Eye (tissue), 1 donor: ENCODE measurements around the gene EXOC3L4.
A peak's percentile ranks its signal among the peaks of the same experiment; 100 is the strongest.
"Not testable (repeated sequence)": the region's sequence is repeated elsewhere in the genome, so short reads cannot be mapped to it uniquely, and the experiment has no call there.

Source experiments
- DNase-seq: peaks from one replicate; pipeline ENCODE4 v3.0.0-alpha.2; 2015

EXOC3L4 gene

GRCh38 chr14:103108749-103109207, 14.3 kb downstream of the EXOC3L4 start:
- DNase-seq = no peak

GRCh38 chr14:103109535-103110441, 15.3 kb downstream of the EXOC3L4 start:
- DNase-seq = peak; percentile 76

GRCh38 chr14:103110681-103111231, 16.2 kb downstream of the EXOC3L4 start:
- DNase-seq = no peak

- no peak for DNase-seq
Observed at GRCh38 chr14:103111232-103111868, 16.8 kb downstream of the EXOC3L4 start.

- DNase-seq = no peak
Observed at GRCh38 chr14:103112400-103113243, 18.1 kb downstream of the EXOC3L4 start.

- no peak for DNase-seq
Observed at GRCh38 chr14:103113303-103113702, 18.8 kb downstream of the EXOC3L4 start.

- DNase-seq = no peak
Observed at GRCh38 chr14:103113774-103114173, 19.2 kb downstream of the EXOC3L4 start.

- not testable (repeated sequence) for DNase-seq
Observed at GRCh38 chr14:103115086-103115679, 20.7 kb downstream of the EXOC3L4 start.

GRCh38 chr14:103115845-103116572, 21.5 kb downstream of the EXOC3L4 start:
- DNase-seq = no peak

GRCh38 chr14:103116636-103117035, 22.1 kb downstream of the EXOC3L4 start:
- DNase-seq = no peak

- DNase-seq = not testable (repeated sequence)
Observed at GRCh38 chr14:103117499-103117898, 23.0 kb downstream of the EXOC3L4 start.

GRCh38 chr14:103118018-103118662, 23.6 kb downstream of the EXOC3L4 start:
- peak; percentile 56 for DNase-seq

- DNase-seq = no peak
Observed at GRCh38 chr14:103118663-103119404, 24.3 kb downstream of the EXOC3L4 start.

- DNase-seq = not testable (repeated sequence)
Observed at GRCh38 chr14:103119527-103119926, 25.0 kb downstream of the EXOC3L4 start.

- peak; percentile 49 for DNase-seq
Observed at GRCh38 chr14:103121121-103121845, 26.8 kb downstream of the EXOC3L4 start.

- DNase-seq = peak; percentile 87
Observed at GRCh38 chr14:103121846-103122584, 27.5 kb downstream of the EXOC3L4 start.

GRCh38 chr14:103122585-103122946, 28.0 kb downstream of the EXOC3L4 start:
- no peak for DNase-seq

- peak; percentile 69 for DNase-seq
Observed at GRCh38 chr14:103122947-103123633, 28.6 kb downstream of the EXOC3L4 start, which contains the start of gene TNFAIP2. TNFAIP2 (plus strand) TSS chr14:103123461; CDS start chr14:103126458, 2,997 bp downstream.
